CD4-positive, alpha-beta T cell (primary cell): ENCODE results near the gene C12orf76. TPM values are rescaled to one million over a fixed set of nuclear protein-coding genes. Genes with fewer than 3 reads are reported as not detected.
"Not testable (repeated sequence)": the region's sequence is repeated elsewhere in the genome, so short reads cannot be mapped to it uniquely, and the experiment has no call there.

Source experiments
- ATAC-seq: fragments of 200-7000 bp; cut with Tn5 transposase; one replicate; pipeline ENCODE4 v1.10.0; 2022; ENCODE audit warnings: mild to moderate bottlenecking; ENCODE audit not compliant: poor library complexity
- CTCF ChIA-PET: fragments of 350-600 bp; sonication (Branson Sonifier 250); formaldehyde crosslinking; loops from one replicate; lab custom pipeline; 2021; ENCODE audit warnings: antibody characterized with exemption, inconsistent platforms; lab: Charles Lee
- POLR2A ChIA-PET: fragments of 350-600 bp; sonication (Branson Sonifier 250); formaldehyde crosslinking; loops from one replicate; lab custom pipeline; 2021; ENCODE audit warnings: antibody characterized with exemption, inconsistent platforms; lab: Charles Lee
- DNase-seq, 14 experiments: peaks; one replicate each; pipeline ENCODE4 v3.0.0-alpha.2; 2013 to 2020; ENCODE audit warnings: mixed read lengths in 2 of 14
- H3K27ac ChIP-seq, 2 donors: one replicate each; pipeline versions ENCODE4 v1.5.1 to v1.7.0; 2013; ENCODE audit warnings: low read length in 2 of 2, low read depth in 1 of 2, mild to moderate bottlenecking in 1 of 2
- H3K27me3 ChIP-seq, 2 experiments: 1 replicate in 1 of 2; 2 replicates in 1 of 2; pipeline versions ENCODE4 v1.6.1 to v1.7.0; 2013; ENCODE audit warnings: low read length in 2 of 2, control low read depth in 1 of 2, mild to moderate bottlenecking in 1 of 2, moderate library complexity in 1 of 2; ENCODE audit not compliant: insufficient read depth in 2 of 2, control insufficient read depth in 1 of 2
- H3K36me3 ChIP-seq: one replicate; pipeline ENCODE4 v1.6.1; 2013; ENCODE audit warnings: low read length, control low read depth; ENCODE audit not compliant: insufficient read depth
- H3K4me1 ChIP-seq: one replicate; pipeline ENCODE4 v1.6.1; 2013; ENCODE audit warnings: low read length, control low read depth; ENCODE audit not compliant: insufficient read depth
- H3K4me3 ChIP-seq: one replicate; pipeline ENCODE4 v1.5.1; 2013; ENCODE audit warnings: mild to moderate bottlenecking, low read length, moderate library complexity
- H3K9me3 ChIP-seq, 2 experiments: 1 replicate in 1 of 2; 2 replicates in 1 of 2; pipeline versions ENCODE4 v1.6.1 to v1.7.0; 2013; ENCODE audit warnings: low read length in 2 of 2, mild to moderate bottlenecking in 2 of 2, control low read depth in 1 of 2, moderate library complexity in 1 of 2; ENCODE audit not compliant: control insufficient read depth in 1 of 2, insufficient read depth in 1 of 2
- H3K27ac Mint-ChIP-seq: one replicate; pipeline ENCODE4 v1.8.0; 2020; ENCODE audit warnings: mixed read lengths
- H3K27me3 Mint-ChIP-seq: one replicate; pipeline ENCODE4 v1.8.0; 2021; ENCODE audit warnings: mixed read lengths
- H3K36me3 Mint-ChIP-seq: one replicate; pipeline ENCODE4 v1.8.0; 2021; ENCODE audit warnings: low read depth, mixed read lengths
- H3K4me1 Mint-ChIP-seq: one replicate; pipeline ENCODE4 v1.8.0; 2021; ENCODE audit warnings: low read depth, mixed read lengths
- H3K4me3 Mint-ChIP-seq: one replicate; pipeline ENCODE4 v1.8.0; 2020; ENCODE audit warnings: mild to moderate bottlenecking, mixed read lengths
- H3K9me3 Mint-ChIP-seq: one replicate; pipeline ENCODE4 v1.8.0; 2020; ENCODE audit warnings: mixed read lengths
- CTCF ChIP-seq: fragments of 200-600 bp; IDR thresholded peaks from one replicate; pipeline ENCODE4 v1.8.0; 2022; ENCODE audit warnings: antibody characterized with exemption, mild to moderate bottlenecking
- intact Hi-C, 2 experiments: fragments of 100-400 bp; cut with DNase I in 1 of 2; cut with micrococcal nuclease in 1 of 2; formaldehyde crosslinking; loops; one replicate each; pipeline versions ENCODE4 v1.15.1 to v1.9.0; 2023 to 2025; cut with DNase I, micrococcal nuclease
- total RNA-seq, 174 experiments: library from RNA in 2 of 174; stranded (reverse) in 2 of 174; gene quantifications; one replicate each; pipeline ENCODE4 v1.2.3 and lab custom pipeline; 2021 to 2026

The C12orf76 gene
- total RNA-seq, 2 experiments from 2014 or later = 9.8 to 12.6 TPM

GRCh38 chr12:110058875-110059615, 10.7 kb upstream of the C12orf76 start:
- no peaks in the 10 kb centered on the region for H3K4me1 ChIP-seq
- H3K27ac Mint-ChIP-seq = no peak overlapping the region
- no peaks in the 10 kb centered on the region for H3K9me3 ChIP-seq
- H3K9me3 Mint-ChIP-seq = no peaks in the 10 kb centered on the region
- H3K4me1 Mint-ChIP-seq = no peaks in the 10 kb centered on the region
- intact Hi-C loops = no loop called here
- no peaks in the 10 kb centered on the region for H3K27me3 ChIP-seq
- no peak overlapping the region for H3K27ac ChIP-seq
- ATAC-seq (no peak), DNase-seq (no peak)
- H3K4me3 Mint-ChIP-seq = no peak overlapping the region
- no peaks in the 10 kb centered on the region for H3K36me3 ChIP-seq
- POLR2A ChIA-PET = no interaction called here
- H3K27me3 Mint-ChIP-seq = no peaks in the 10 kb centered on the region
- H3K36me3 Mint-ChIP-seq = no peaks in the 10 kb centered on the region
- CTCF ChIA-PET = no interaction called here
- no peak for TF ChIP-seq CTCF
- no peak overlapping the region for H3K4me3 ChIP-seq

- H3K4me3 ChIP-seq, H3K4me1 ChIP-seq, H3K27me3 ChIP-seq, H3K27ac Mint-ChIP-seq, H3K4me3 Mint-ChIP-seq, H3K4me1 Mint-ChIP-seq, H3K9me3 Mint-ChIP-seq, H3K36me3 Mint-ChIP-seq, ATAC-seq, H3K36me3 ChIP-seq, POLR2A ChIA-PET, DNase-seq, CTCF ChIA-PET, H3K9me3 ChIP-seq, H3K27ac ChIP-seq, intact Hi-C loops, H3K27me3 Mint-ChIP-seq: not testable (repeated sequence)
These were observed 8.3 kb upstream of the C12orf76 start for GRCh38 chr12:110056643-110057042.

- H3K27ac ChIP-seq, H3K36me3 ChIP-seq, H3K4me3 Mint-ChIP-seq, H3K4me3 ChIP-seq, H3K36me3 Mint-ChIP-seq, H3K27me3 Mint-ChIP-seq, H3K27me3 ChIP-seq, H3K9me3 ChIP-seq, H3K4me1 Mint-ChIP-seq, POLR2A ChIA-PET, H3K9me3 Mint-ChIP-seq, ATAC-seq, H3K4me1 ChIP-seq, H3K27ac Mint-ChIP-seq, intact Hi-C loops: not testable (repeated sequence)
- CTCF ChIA-PET = interaction anchor here (0.9 kb wide), 1 partner anchor 375 kb away, joined by 3 read pairs; no protein-coding TSS in a partner anchor
- peak in 2 of 14 experiments; percentile 22 to 39 for DNase-seq
These were observed 7.3 kb upstream of the C12orf76 start for GRCh38 chr12:110055375-110056352.

- Mint-ChIP-seq H3K4me1 (peaks cover 29% of the 10 kb centered on the region), H3K36me3 (peaks cover 6% of the 10 kb centered on the region), H3K27ac (no peak overlapping the region), H3K27me3 (no peaks in the 10 kb centered on the region), H3K9me3 (no peaks in the 10 kb centered on the region), H3K4me3 (peak overlapping the region; percentile 66)
- intact Hi-C loops = loop anchor here in 1 of 2 experiments (2.0 kb wide), 1 partner anchor 28 kb away; no protein-coding TSS in a partner anchor
- Histone ChIP-seq H3K4me3 (no peak overlapping the region), H3K27ac (no peak overlapping the region), H3K27me3 (no peaks in the 10 kb centered on the region), H3K4me1 (peaks cover 28% of the 10 kb centered on the region), H3K36me3 (no peaks in the 10 kb centered on the region), H3K9me3 (no peaks in the 10 kb centered on the region)
- ChIA-PET POLR2A (interaction anchor here (1.9 kb wide), 1 partner anchor 29 kb away, joined by 5 read pairs; no protein-coding TSS in a partner anchor), CTCF (interaction anchor here (0.7 kb wide), 1 partner anchor 140 kb away, joined by 3 read pairs; no protein-coding TSS in a partner anchor)
- ATAC-seq = no peak
- no peak for DNase-seq
- TF ChIP-seq CTCF = no peak
These were observed 2.6 kb upstream of the C12orf76 start for GRCh38 chr12:110050927-110051326.

- peak overlapping the region; percentile 54 for H3K4me3 Mint-ChIP-seq
- H3K36me3 Mint-ChIP-seq, DNase-seq, H3K27me3 Mint-ChIP-seq, CTCF ChIA-PET, ATAC-seq, H3K9me3 Mint-ChIP-seq, POLR2A ChIA-PET, H3K4me3 ChIP-seq, H3K27me3 ChIP-seq, H3K9me3 ChIP-seq, H3K27ac ChIP-seq, H3K36me3 ChIP-seq: not testable (repeated sequence)
- peaks cover 29% of the 10 kb centered on the region for H3K4me1 Mint-ChIP-seq
- H3K4me1 ChIP-seq = peaks cover 28% of the 10 kb centered on the region
- H3K27ac Mint-ChIP-seq = peak overlapping the region; percentile 42
- intact Hi-C loops = loop anchor here in 1 of 2 experiments (2.0 to 5.0 kb wide), 7 partner anchors 29 to 997 kb away; partner anchors contain the start of genes ANKRD13A, ATP2A2, FAM222A and IFT81
These were observed 1.3 kb upstream of the C12orf76 start for GRCh38 chr12:110049666-110050065.
